GM23338 (cell line): ENCODE results near the gene STX11.

Experiments used
- EZH2 ChIP-seq: fragments of 200-600 bp; sonication (generic); IDR thresholded peaks from one replicate; pipeline ENCODE4 v1.8.0; 2017; ENCODE audit warnings: antibody characterized with exemption, mild to moderate bottlenecking, low read depth; ENCODE audit not compliant: unreplicated experiment
- EZH2phosphoT487 ChIP-seq: fragments of 200-600 bp; sonication (generic); IDR thresholded peaks from one replicate; pipeline ENCODE4 v1.8.1; 2018; ENCODE audit warnings: antibody characterized with exemption; ENCODE audit not compliant: unreplicated experiment
- ZNF462 ChIP-seq: fragments of 250-450 bp; sonication (Bioruptor Pico); IDR thresholded peaks from 2 replicates; pipeline ENCODE4 v1.5.0; 2020; ENCODE audit warnings: mild to moderate bottlenecking, moderate library complexity
- TF ChIP-seq, protein P1 (sequence below), 2 experiments: fragments of 200-600 bp in 1 of 2; sonication (generic) in 1 of 2; conservative IDR thresholded peaks; 2 replicates each; pipeline versions ENCODE4 v1.5.1 to v1.6.1; 2016 to 2017; ENCODE audit warnings: antibody characterized with exemption in 2 of 2, low read depth in 2 of 2, mild to moderate bottlenecking in 2 of 2, moderate library complexity in 1 of 2
- TF ChIP-seq, protein P2 (sequence below): IDR thresholded peaks from one replicate; pipeline ENCODE4 v1.6.1; 2018; ENCODE audit warnings: antibody characterized with exemption; ENCODE audit not compliant: unreplicated experiment

GRCh38 chr6:144159223-144159622, 8.9 kb downstream of the STX11 start:
- TF ChIP-seq EZH2, result no peak
- TF ChIP-seq, protein P1, sequence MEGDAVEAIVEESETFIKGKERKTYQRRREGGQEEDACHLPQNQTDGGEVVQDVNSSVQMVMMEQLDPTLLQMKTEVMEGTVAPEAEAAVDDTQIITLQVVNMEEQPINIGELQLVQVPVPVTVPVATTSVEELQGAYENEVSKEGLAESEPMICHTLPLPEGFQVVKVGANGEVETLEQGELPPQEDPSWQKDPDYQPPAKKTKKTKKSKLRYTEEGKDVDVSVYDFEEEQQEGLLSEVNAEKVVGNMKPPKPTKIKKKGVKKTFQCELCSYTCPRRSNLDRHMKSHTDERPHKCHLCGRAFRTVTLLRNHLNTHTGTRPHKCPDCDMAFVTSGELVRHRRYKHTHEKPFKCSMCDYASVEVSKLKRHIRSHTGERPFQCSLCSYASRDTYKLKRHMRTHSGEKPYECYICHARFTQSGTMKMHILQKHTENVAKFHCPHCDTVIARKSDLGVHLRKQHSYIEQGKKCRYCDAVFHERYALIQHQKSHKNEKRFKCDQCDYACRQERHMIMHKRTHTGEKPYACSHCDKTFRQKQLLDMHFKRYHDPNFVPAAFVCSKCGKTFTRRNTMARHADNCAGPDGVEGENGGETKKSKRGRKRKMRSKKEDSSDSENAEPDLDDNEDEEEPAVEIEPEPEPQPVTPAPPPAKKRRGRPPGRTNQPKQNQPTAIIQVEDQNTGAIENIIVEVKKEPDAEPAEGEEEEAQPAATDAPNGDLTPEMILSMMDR (conservative IDR thresholded peaks at IDR 0.05; ENCODE audit: low read depth in 2 of 2), result no peak
- no peak for TF ChIP-seq ZNF462 (CRISPR knock-in tag)
- TF ChIP-seq, protein P2, sequence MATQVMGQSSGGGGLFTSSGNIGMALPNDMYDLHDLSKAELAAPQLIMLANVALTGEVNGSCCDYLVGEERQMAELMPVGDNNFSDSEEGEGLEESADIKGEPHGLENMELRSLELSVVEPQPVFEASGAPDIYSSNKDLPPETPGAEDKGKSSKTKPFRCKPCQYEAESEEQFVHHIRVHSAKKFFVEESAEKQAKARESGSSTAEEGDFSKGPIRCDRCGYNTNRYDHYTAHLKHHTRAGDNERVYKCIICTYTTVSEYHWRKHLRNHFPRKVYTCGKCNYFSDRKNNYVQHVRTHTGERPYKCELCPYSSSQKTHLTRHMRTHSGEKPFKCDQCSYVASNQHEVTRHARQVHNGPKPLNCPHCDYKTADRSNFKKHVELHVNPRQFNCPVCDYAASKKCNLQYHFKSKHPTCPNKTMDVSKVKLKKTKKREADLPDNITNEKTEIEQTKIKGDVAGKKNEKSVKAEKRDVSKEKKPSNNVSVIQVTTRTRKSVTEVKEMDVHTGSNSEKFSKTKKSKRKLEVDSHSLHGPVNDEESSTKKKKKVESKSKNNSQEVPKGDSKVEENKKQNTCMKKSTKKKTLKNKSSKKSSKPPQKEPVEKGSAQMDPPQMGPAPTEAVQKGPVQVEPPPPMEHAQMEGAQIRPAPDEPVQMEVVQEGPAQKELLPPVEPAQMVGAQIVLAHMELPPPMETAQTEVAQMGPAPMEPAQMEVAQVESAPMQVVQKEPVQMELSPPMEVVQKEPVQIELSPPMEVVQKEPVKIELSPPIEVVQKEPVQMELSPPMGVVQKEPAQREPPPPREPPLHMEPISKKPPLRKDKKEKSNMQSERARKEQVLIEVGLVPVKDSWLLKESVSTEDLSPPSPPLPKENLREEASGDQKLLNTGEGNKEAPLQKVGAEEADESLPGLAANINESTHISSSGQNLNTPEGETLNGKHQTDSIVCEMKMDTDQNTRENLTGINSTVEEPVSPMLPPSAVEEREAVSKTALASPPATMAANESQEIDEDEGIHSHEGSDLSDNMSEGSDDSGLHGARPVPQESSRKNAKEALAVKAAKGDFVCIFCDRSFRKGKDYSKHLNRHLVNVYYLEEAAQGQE, result no peak
- no peak for TF ChIP-seq EZH2phosphoT487
